HEK293 (cell line): ENCODE measurements around the gene SH3RF1.

Experiments
- GLIS2 ChIP-seq: fragments of 450-650 bp; formaldehyde crosslinking; IDR thresholded peaks from 2 replicates; pipeline ENCODE4 v1.5.1; 2016; ENCODE audit warnings: missing biosample characterization, missing genetic modification characterization
- HOXD13 ChIP-seq: sonication (generic); formaldehyde crosslinking; IDR thresholded peaks from 2 replicates; pipeline ENCODE4 v1.8.0; 2022; ENCODE audit warnings: missing genetic modification reagents, borderline replicate concordance
- SETDB1 ChIP-seq: IDR thresholded peaks from one replicate; pipeline ENCODE4 v1.6.1; 2017; ENCODE audit warnings: mild to moderate bottlenecking, low read length, moderate library complexity, mixed read lengths; ENCODE audit not compliant: insufficient read length
- TCF7L2 ChIP-seq: IDR thresholded peaks from 2 replicates; pipeline ENCODE4 v1.6.1; 2011; ENCODE audit warnings: low read depth, mild to moderate bottlenecking, inconsistent platforms, low read length, moderate library complexity, borderline replicate concordance
- ZBTB8A ChIP-seq: fragments of 450-650 bp; formaldehyde crosslinking; IDR thresholded peaks from 2 replicates; pipeline ENCODE4 v1.5.1; 2016; ENCODE audit warnings: missing biosample characterization, missing genetic modification characterization
- ZNF214 ChIP-seq: fragments of 450-650 bp; formaldehyde crosslinking; IDR thresholded peaks from 2 replicates; pipeline ENCODE4 v1.5.1; 2017; ENCODE audit warnings: missing biosample characterization, mild to moderate bottlenecking, missing genetic modification characterization, borderline replicate concordance
- ZNF324 ChIP-seq: fragments of 450-650 bp; formaldehyde crosslinking; IDR thresholded peaks from 2 replicates; pipeline ENCODE4 v1.5.1; 2016; ENCODE audit warnings: missing biosample characterization, missing genetic modification characterization
- ZNF335 ChIP-seq: fragments of 450-650 bp; formaldehyde crosslinking; conservative IDR thresholded peaks from 2 replicates; pipeline ENCODE4 v1.5.1; 2016; ENCODE audit warnings: missing biosample characterization, missing genetic modification characterization
- ZNF660 ChIP-seq: fragments of 450-650 bp; IDR thresholded peaks from 2 replicates; pipeline ENCODE4 v1.5.1; 2018; ENCODE audit warnings: missing biosample characterization, mild to moderate bottlenecking, missing genetic modification characterization
- ZSCAN16 ChIP-seq: fragments of 450-650 bp; formaldehyde crosslinking; IDR thresholded peaks from 2 replicates; pipeline ENCODE4 v1.5.1; 2016; ENCODE audit warnings: missing biosample characterization, missing genetic modification characterization
- TF ChIP-seq, protein P1 (sequence below): fragments of 450-650 bp; formaldehyde crosslinking; IDR thresholded peaks from 2 replicates; pipeline ENCODE4 v1.5.1; 2016; ENCODE audit warnings: missing biosample characterization, missing genetic modification characterization
- TF ChIP-seq, protein P2 (sequence below): fragments of 450-650 bp; formaldehyde crosslinking; IDR thresholded peaks from 2 replicates; pipeline ENCODE4 v1.5.1; 2016; ENCODE audit warnings: missing biosample characterization, missing genetic modification characterization

DNA sequence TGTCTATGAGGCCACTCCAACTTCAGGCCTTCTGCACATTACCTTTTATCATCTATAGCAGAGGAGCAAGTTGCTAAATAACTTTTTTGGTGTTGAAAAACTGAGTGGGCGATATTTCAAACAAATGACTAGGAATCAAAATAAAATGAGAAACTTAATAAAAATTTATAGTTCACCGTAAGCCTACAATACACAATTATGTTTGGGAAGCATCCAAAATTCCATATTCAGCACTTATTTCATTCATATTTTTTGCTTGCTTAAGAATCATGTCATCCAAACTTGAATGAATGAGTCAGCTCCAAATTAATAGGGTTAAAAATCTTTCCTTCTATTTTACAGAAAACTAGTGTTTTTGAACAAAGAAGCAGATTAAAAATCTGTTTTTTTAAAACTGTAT is 119.1 kb downstream of the SH3RF1 start:
- TF ChIP-seq TCF7L2 (no peak), ZSCAN16 (tag by site-specific recombination) (no peak), ZNF324 (tag by site-specific recombination) (no peak), GLIS2 (no peak), ZBTB8A (no peak), ZNF335 (tag by site-specific recombination) (no peak), ZNF214 (tag by site-specific recombination) (no peak), HOXD13 (CRISPR knock-in tag) (no peak), ZNF660 (tag by site-specific recombination) (no peak), SETDB1 (no peak)
- TF ChIP-seq, protein P1, sequence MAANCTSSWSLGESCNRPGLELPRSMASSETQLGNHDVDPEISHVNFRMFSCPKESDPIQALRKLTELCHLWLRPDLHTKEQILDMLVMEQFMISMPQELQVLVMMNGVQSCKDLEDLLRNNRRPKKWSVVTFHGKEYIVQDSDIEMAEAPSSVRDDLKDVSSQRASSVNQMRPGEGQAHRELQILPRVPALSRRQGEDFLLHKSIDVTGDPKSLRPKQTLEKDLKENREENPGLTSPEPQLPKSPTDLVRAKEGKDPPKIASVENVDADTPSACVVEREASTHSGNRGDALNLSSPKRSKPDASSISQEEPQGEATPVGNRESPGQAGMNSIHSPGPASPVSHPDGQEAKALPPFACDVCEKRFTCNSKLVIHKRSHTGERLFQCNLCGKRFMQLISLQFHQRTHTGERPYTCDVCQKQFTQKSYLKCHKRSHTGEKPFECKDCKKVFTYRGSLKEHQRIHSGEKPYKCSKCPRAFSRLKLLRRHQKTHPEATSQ (tag by site-specific recombination) = no peak
- TF ChIP-seq, protein P2, sequence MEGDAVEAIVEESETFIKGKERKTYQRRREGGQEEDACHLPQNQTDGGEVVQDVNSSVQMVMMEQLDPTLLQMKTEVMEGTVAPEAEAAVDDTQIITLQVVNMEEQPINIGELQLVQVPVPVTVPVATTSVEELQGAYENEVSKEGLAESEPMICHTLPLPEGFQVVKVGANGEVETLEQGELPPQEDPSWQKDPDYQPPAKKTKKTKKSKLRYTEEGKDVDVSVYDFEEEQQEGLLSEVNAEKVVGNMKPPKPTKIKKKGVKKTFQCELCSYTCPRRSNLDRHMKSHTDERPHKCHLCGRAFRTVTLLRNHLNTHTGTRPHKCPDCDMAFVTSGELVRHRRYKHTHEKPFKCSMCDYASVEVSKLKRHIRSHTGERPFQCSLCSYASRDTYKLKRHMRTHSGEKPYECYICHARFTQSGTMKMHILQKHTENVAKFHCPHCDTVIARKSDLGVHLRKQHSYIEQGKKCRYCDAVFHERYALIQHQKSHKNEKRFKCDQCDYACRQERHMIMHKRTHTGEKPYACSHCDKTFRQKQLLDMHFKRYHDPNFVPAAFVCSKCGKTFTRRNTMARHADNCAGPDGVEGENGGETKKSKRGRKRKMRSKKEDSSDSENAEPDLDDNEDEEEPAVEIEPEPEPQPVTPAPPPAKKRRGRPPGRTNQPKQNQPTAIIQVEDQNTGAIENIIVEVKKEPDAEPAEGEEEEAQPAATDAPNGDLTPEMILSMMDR (tag by site-specific recombination) = no peak
